GM21529 (cell line): Measurements from ENCODE around the gene CYP2E1.
"Not testable (repeated sequence)": the region's sequence is repeated elsewhere in the genome, so short reads cannot be mapped to it uniquely, and the experiment has no call there.

ENCODE experiments used
- ATAC-seq: cut with Tn5 transposase; IDR thresholded peaks from one replicate; pipeline ENCODE4 v1.9.1; 2021; ENCODE audit not compliant: unreplicated experiment

CYP2E1 gene

DNA sequence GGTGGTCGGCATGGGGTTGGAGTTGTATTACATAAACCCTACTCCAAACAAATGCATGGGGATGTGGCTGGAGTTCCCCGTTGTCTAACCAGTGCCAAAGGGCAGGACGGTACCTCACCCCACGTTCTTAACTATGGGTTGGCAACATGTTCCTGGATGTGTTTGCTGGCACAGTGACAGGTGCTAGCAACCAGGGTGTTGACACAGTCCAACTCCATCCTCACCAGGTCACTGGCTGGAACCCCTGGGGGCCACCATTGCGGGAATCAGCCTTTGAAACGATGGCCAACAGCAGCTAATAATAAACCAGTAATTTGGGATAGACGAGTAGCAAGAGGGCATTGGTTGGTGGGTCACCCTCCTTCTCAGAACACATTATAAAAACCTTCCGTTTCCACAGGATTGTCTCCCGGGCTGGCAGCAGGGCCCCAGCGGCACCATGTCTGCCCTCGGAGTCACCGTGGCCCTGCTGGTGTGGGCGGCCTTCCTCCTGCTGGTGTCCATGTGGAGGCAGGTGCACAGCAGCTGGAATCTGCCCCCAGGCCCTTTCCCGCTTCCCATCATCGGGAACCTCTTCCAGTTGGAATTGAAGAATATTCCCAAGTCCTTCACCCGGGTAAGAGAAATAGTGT is at the start of gene CYP2E1:
Gene CYP2E1 (plus strand): TSS at position 407 of the 632 bp plus-strand sequence. CDS start 33 bp downstream, at position 440.
- no peak for ATAC-seq

DNA sequence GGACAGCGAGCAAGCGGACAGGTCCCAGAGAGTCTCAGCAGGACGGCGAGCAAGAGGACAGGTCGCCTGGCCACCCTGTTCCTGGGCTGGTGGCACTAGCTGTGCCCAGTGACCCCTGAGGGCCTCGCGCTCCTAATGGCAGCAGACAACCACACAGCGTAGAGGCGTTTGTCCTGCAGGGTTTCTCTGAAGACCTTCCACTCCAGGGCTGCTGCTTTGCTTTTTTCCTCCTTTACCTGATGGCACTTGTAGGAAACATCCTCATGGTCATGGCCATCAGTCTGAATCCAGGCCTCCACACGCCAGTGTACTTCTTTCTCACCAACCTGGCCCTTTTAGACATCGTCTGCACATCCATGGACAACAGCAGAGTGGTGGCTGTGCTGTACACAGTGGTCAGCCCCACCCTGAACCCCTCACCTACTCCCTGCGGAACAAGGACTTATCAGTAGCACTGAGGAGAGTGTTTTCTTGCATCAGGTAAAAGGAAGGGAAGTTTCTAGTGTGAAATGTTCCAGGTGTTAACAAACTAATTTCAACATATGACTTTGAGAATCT is 46.0 kb upstream of the CYP2E1 start:
- ATAC-seq: no peak

DNA sequence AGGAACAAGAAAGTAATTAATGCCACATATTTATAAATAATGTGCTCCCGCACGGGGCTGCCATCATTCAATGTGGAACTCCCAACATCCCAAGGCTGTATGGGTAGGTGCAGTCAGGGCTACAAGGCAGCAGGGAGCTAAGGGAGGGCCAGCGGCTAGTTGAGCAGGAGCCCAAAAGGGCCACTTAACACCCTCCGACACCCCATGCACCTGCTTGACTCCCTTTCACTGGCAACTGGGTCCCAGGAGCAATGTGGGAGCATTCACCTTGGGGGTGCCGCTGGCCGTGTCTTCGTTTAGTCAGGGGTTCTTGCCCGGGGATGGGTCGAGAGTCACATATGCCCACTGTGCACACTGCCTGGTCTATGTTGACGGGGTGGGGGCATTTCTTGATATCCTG is 45.5 kb upstream of the CYP2E1 start:
- ATAC-seq: no peak

DNA sequence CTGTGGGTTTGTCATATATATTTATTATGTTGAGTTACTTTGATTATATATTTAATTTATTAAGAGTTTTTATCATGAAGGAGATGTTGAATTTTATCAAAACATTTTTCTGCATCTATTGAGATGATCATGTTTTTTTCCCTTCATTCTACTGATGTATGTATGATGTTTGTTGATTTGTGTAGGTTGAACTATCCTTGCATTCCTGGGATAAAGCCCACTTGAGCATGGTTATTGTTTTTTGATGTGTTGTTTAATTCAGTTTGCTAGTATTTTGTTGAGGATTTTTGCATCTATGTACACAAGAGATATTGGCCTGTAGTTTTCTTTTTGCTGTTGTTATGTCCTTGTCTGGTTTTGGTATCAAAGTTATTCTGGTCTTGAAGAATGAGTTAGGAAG is 42.3 kb upstream of the CYP2E1 start:
- no peak for ATAC-seq

DNA sequence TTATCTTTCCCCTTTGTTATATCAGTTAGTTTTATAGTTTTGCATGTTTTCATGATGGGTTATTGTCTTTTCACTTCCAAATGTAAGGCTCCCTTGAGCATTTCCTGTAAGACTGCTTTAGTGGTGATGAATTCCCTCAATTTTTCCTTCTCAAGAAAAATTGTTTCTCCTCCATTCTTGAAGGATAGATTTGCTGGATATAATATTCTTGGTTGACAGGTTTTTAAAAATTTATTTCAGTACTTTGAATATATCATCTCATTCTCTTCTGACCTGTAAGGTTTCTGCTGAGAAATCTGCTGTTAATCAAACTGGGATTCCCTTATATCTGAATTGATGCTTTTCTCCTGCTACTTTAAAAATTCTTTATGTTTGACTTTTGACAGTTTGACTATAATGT is 40.1 kb upstream of the CYP2E1 start:
- ATAC-seq: no peak

DNA sequence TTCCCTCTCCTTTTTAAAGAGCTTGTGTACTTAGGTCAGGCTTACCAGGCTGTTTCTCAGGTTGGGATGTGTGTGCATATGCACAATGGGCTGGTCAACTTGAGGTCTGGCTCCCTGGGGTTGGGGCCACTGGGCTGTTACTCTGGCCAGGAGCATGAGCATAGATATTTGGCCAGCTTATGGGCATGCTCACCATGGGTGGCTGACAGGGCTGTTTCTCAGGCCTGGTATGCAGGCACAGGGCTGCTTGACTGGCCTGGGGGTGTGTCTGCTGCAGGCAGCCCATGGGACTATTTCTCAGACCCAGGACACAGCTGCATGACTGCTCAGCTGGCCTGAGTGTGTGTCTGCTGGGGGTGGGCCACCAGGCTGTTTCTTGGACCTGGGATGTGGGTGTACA is 38.8 kb upstream of the CYP2E1 start:
- ATAC-seq: no peak

DNA sequence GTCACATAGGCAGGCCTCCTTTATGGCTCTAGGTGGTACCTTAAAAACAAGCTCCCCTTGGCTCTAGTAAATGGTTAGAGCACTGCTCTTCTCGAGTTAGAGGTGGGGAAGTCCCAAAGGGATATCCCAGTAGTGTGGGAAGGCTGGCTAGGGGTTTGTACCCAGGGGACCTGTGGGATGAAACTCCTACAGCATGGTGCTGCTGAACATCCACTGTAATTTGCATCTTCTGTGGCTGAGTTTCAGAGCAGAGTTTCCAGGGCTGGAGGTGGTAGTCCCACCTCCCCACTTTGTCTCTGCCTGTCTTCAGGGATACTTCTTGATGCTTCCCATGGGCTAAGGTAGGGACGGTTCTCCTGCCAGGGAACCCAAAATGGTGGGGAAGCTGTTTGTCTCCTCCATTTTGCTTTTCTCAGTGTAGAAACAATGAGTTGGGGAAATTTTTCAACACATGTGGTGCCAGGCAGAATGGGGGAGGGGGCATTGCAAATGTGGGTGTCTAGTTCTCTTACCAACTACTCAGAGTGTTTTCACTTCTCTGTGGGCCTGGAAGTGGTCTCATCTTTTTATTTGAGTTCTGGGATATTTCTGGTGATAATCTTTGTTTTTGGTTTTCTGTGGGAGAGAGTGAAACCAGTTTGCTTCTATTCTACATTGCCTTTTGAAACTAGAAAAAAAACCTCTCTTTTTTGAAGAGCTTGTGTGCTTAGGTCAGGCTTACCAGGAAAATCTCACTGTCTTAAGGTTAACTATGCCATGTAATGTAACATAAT is 37.2 kb upstream of the CYP2E1 start:
- ATAC-seq: peak; percentile 66

DNA sequence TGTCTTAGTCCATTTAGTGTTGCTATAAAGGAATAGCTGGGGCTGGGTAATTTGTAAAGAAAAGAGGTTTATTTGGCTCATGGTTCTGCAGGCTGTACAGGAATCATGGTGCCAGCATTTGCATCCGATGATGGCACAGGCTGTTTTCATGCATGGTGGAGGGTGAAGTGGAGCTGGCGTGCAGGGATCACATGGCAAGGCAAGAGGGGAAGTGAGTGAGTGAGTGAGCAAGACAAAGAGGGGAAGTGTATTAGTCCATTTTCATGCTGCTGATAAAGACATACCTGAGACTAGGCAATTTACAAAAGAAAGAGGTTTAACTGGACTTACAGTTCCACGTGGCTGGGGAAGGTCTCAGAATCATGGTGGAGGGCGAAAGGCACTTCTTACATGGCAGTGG is 33.6 kb upstream of the CYP2E1 start:
- not testable (repeated sequence) for ATAC-seq

DNA sequence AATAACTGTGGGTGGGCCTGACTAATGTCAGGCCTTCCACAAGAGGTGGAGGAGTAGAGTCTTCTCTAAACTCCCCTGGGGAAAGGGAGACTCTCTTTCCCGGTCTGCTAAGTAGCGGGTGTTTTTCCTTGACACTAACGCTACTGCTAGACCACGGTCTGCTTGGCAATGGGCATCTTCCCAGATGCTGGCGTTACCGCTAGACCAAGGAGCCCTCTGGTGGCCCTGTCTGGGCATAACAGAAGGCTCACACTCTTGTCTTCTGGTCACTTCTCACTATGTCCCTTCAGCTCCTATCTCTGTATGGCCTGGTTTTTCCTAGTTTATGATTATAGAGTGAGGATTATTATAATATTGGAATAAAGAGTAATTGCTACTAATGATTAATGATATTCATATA is 29.8 kb upstream of the CYP2E1 start:
- ATAC-seq: not testable (repeated sequence)

DNA sequence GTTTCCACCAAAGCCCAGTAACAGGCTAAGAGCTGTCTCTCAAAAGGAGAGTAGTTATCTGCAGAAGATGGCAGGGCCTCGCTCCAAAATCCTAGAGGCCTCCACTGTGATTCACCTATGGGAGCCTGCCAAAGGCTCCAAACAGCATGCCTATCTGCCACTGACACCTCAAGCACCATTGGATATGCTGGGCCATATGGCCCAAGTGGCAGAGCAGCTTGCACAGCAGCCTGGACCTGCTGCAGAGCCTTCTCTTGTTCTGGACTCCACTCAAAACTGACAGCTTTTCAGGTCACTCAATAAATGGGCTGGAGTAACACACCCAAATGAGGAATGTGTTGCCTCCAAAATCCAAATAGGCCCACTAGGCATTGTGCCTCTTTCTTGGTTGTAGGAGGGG is 28.0 kb upstream of the CYP2E1 start:
- not testable (repeated sequence) for ATAC-seq

DNA sequence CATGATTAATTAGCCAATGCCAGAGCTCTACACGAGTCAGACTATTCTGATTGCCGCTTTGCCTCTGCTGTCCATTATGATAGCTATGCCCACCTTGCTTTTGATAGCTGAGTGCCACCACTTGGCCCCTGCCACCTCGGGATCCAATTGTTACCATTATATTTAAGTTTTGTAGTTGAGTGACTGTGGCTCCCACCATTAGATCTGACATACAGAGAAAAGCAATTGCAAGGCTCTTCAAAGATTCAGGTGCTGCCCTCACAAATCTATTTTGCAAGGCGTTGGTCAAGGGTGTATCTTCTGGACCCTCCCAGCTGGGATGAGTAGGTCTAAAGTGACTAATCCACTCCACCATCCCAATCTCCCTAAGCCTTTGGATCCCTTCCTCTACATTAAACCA is 26.3 kb upstream of the CYP2E1 start:
- not testable (repeated sequence) for ATAC-seq

DNA sequence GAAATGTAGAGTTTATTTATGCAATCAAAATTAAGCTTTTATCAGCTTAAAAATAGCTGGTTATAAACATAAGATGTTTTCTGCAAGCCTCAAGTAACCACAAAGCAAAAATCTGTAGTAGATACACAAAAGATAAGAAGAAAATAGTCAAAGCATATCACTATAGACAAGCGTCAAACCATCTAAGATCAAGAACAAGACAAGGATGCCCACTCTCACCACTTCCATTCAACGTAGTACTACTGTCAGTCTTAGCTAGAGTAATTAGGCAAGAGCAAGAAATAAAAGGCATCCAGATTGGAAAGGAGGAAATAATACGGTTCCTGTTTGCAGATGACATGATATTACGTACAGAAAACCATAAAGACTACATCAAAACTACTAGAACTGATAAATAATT is 17.5 kb upstream of the CYP2E1 start:
- no peak for ATAC-seq

DNA sequence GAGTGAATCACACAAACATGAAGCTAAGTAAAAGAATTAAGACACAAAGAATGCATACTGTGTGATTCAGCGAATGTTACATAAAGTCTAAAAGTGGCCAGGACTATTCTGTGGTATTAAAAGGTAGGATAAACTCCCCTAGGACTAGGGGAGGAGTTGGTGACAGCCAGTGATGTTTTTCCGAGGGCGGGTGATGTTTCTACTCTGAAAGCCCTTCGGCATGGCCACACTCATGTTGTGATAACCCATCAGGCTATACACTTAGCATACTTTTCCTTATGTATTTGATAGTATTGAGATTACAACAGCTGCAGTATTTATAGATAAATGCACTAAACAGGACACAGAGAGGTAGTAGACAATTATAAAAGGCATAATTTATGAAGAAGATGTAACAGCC is 15.8 kb upstream of the CYP2E1 start:
- no peak for ATAC-seq

DNA sequence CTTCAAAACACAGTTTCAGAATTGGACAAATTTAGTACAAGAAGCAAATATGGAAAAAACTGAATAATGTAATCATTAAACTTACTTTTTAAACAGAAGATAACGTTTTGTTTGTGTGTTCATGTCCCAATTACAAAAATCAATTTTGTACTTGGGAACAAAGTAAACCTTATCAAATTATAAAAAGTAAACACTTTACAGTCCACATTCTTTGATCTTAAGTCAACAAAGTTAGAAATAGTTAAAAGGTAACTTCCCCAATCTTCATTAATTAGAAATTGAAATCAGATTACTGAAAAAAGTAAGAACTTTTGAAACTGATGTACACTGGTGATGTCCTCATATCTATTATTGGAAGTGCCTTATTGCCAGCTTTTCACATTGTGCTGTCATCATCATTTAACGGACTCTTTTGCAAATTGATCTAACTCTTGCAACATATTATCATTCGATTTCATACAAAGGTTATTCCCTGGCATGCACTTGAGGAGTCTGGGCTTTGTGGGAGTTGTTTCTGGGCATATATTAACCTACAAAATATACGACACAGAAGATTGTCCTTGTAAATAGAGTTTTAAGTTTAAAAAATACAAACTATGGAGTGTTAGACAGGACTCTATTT is 15.1 kb upstream of the CYP2E1 start:
- no peak for ATAC-seq

DNA sequence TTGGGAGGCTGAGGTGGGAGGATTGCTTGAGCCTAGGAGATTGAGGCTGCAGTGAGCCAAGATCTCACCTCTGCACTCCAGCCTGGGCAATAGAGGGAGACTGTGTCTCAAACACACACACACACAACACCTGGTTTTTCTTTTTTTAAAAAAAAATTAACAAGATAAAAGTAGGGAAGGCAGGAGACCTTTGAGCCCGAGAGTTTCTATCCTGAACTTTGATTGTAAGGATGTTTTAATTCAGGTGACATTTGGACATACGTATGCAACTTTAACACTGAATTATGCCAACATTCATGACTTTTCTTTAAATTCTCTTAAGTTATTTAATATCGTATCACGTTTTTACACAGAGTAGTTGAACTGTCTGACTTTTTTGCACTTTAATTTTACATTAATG is 11.7 kb upstream of the CYP2E1 start:
- ATAC-seq: no peak

DNA sequence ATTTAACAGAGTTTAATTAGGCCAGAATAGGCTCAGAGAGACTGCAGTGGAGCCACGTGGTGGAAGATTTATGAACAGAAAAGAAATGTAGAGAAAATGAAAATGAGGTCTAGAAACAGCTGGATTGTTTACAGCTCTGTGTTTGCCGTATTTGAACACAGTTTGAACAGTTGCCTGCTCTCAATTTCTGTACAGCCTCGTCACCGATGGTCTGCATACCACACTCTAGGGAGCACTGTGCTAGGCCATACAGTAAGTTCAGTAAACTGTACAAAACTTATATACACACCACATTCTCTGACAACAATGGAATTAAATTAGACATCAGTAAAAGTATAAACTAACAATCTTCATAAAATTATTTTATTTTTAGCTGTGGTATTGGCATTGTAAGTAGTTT is 11.1 kb upstream of the CYP2E1 start:
- no peak for ATAC-seq

DNA sequence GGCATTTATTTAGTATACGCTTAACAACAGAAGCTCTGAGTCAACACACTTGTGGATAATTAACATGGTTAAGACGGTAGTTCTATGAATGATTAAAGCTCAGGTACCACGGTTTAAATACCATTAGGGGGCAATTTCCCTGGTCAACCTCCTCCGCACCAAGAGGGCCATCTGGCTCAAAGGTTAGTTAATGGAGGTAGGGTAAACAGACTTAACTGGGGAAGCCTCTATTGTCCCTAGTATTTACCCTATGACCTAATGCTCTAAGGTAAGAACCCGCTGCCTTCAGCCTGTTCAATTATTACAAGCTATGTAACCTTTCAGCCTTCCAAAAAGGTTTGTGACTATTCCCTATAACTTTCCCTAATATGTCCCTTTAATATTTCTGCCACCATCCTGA is 8.6 kb upstream of the CYP2E1 start:
- ATAC-seq: not testable (repeated sequence)

DNA sequence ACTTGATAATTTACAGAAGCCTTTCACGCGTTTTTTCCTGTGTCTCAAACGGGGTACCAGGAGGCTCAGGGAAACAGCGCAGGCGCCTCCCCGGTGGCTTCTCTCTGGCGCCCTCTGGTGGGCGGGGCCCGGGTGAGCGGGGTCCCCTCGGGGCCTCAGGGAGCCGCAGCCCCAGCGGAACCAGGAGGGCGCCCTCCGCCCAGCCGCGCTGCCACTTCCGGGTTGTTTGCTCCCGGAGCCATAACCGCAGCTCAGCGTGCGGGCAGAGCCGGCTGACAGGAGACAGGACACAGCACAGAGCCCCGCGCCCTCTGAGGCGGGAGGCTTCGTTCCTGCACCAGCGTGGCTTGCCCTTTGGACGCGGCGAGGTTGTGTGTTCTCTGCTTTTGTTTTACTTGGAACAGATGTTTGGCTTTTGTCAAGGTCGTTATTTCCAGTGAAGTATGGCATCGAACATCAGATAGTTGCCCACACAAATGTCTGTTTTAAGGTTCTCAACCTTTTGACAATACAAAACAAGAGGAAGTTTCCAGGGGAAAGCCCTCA is 6.9 kb upstream of the CYP2E1 start:
- ATAC-seq: peak; percentile 98

DNA sequence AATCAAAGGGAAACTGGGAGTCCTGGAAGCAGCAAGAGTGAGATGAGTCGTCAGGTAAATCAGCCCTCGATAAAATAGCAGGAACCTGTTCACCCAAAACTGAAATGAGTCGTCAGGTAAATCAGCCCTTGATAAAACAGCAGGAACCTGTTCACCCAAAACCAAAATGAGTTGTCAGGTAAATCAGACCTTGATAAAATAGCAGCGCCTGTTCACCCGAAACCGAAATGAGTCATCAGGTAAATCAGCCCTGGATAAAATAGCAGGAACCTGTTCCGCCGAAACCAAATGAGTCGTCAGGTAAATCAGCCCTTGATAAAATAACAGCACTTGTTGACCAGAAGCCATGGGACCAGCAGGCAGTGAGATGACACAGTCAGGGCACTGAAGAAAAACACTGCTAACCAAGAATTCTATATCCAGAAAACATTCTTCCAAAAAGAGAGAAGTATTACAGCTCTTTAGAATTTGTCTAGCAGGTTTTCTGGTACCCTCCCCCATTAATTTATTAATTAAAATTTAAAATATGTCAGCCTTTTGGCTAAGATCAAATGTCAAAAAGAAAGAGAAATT is 3.4 kb upstream of the CYP2E1 start:
- no peak for ATAC-seq

DNA sequence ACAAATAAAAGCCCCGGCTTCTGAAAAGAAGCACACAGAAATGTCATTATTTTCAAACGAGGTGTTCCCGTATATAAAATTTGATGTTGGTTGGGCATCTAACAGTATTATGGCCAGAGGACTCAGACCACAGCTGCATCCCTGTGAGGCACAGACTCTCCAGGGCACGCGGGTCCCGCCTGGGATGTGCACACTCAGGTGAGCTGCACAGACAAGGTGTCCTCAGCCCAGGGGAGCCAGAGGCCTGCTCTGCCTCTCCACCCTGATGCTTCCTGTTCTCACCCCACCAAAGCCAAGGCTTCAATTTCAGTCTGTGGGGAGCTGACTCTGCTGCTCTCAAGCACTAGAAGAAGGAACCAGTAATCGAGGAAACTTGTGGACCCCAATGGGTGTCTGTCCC is 1.7 kb upstream of the CYP2E1 start:
- ATAC-seq: no peak

DNA sequence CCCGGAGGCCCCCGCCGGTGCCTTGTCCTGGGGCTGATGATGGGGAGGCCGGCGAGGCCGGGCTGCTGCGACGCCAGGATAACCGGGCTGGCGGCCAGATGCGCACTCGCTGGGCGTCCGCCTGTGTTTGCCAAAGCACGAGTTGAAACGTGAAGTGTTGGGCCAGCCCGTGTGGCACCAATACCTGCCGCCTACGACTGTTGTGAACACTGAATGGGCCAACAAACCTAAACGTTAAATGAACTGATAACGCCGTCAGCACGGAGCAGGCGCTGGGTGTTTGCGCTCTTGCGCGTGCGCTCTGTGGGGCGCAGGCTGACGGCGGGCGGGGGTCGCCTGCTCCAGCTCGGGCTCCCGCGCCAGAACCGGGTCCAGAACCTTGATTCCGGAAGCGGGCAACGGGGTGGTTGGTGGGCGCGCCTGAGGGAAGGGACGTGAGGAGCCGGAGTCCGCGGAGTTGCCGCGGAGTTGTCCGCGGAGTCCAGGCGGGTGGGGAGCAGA is 658 bp downstream of the CYP2E1 start:
- no peak for ATAC-seq
